ENCODE results near the gene MYO1G. TPM values are rescaled to one million over a fixed set of nuclear protein-coding genes. Genes with fewer than 3 reads are reported as not detected.

MYO1G gene
- under 0.01 TPM in 2 replicates for total RNA-seq

GRCh38 chr7:44978511-44979366 is at the start of gene MYO1G:
Gene MYO1G (minus strand): TSS chr7:44979015. CDS start chr7:44978961, 54 bp downstream.

GRCh38 chr7:45000093-45001032 is 21.5 kb upstream of the MYO1G start, which contains the start of gene CCM2:
Gene CCM2 (plus strand): TSS chr7:45000201. CDS start chr7:45000334, 133 bp downstream.

Other genes starting within 250 kb of the MYO1G start
- gene ZMIZ2, start 230.2 kb downstream of the MYO1G start, total RNA-seq: 5.0 and 11.0 TPM in 2 replicates
- gene PPIA, start 182.3 kb downstream of the MYO1G start, total RNA-seq: 2,035 and 2,476 TPM in 2 replicates
- 106 and 221 TPM in 2 replicates for gene H2AZ2, start 130.9 kb downstream of the MYO1G start, total RNA-seq
- gene PURB, start 93.5 kb downstream of the MYO1G start, total RNA-seq: 13.5 and 14.8 TPM in 2 replicates
- 47.1 and 99.7 TPM in 2 replicates for gene CCM2, start 21.2 kb upstream of the MYO1G start, total RNA-seq
- 0.38 and 0.56 TPM in 2 replicates for gene NACAD, start 110.0 kb upstream of the MYO1G start, total RNA-seq
- gene TBRG4, start 132.7 kb upstream of the MYO1G start, total RNA-seq: 57.2 and 87.4 TPM in 2 replicates
- gene RAMP3, start 178.8 kb upstream of the MYO1G start, total RNA-seq: 0.28 TPM in 1 of 2 replicates, not detected in the other

Measured in regular cardiac myocyte (primary cell).